Testis (tissue), 2 donors: Measurements from ENCODE around the gene TXLNB.

Experiments
- POLR2A ChIP-seq: fragments of 450-650 bp; IDR thresholded peaks from one replicate; pipeline ENCODE4 v1.6.1; 2017; ENCODE audit warnings: antibody characterized with exemption, mild to moderate bottlenecking, moderate library complexity
- TF ChIP-seq, protein P1 (sequence below), 3 experiments: fragments of 450-650 bp in 2 of 3; fragments of 200-600 bp in 1 of 3; sonication (generic) in 1 of 3; IDR thresholded peaks; one replicate each; pipeline ENCODE4 v1.5.1; 2016 to 2019; ENCODE audit warnings: antibody characterized with exemption in 3 of 3, mild to moderate bottlenecking in 2 of 3, moderate library complexity in 1 of 3

GRCh38 chr6:139277161-139277560, 14.6 kb downstream of the TXLNB start:
- TF ChIP-seq, protein P1, sequence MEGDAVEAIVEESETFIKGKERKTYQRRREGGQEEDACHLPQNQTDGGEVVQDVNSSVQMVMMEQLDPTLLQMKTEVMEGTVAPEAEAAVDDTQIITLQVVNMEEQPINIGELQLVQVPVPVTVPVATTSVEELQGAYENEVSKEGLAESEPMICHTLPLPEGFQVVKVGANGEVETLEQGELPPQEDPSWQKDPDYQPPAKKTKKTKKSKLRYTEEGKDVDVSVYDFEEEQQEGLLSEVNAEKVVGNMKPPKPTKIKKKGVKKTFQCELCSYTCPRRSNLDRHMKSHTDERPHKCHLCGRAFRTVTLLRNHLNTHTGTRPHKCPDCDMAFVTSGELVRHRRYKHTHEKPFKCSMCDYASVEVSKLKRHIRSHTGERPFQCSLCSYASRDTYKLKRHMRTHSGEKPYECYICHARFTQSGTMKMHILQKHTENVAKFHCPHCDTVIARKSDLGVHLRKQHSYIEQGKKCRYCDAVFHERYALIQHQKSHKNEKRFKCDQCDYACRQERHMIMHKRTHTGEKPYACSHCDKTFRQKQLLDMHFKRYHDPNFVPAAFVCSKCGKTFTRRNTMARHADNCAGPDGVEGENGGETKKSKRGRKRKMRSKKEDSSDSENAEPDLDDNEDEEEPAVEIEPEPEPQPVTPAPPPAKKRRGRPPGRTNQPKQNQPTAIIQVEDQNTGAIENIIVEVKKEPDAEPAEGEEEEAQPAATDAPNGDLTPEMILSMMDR (IDR thresholded peaks at IDR 0.05), result no peak
- TF ChIP-seq POLR2A, result no peak
